ENCODE data around the gene GP1BB.

DNA sequence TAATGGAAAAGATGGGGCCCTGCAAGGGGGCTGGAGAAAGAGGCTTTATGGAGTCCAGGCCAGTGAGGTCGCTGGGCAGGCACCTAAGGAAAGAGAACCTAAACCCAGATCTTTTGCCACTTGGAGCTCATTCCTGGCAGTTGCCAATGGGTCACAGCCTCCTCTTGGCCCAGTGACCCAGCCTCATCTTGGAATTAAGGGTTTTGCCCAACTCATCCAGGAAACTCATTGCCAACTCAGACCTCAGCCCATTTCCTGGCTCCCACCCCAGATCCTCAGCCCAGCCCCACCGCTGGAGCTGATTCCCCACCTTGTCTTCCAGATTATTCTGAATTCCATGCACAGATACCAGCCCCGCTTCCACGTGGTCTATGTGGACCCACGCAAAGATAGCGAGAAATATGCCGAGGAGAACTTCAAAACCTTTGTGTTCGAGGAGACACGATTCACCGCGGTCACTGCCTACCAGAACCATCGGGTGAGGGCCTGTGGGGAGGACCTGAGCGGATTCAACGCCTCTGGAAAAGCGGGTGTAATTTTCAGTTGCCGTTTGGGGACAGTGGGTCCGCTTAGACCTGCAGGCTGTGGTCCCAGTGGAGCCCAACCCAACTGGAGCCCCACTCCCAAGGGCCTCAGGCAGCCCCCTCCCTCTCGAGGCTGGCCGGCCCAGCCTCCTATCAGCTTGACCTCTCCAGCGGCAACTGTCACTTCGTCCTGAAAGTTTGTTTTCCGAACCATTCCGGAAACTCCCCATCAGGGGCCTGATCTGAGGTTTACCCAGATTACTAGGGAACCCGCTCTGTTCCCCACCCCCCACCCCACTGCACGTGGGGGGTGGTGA lies 41.5 kb downstream of the GP1BB start:
- TF ChIP-seq CTCF (conservative IDR thresholded peaks at IDR 0.05): no peak
- TF ChIP-seq ZFX (IDR thresholded peaks at IDR 0.05): no peak
